NB4 (cell line): ENCODE data around the gene APCDD1.

Source experiments
- MAX ChIP-seq: IDR thresholded peaks from 2 replicates; pipeline ENCODE4 v1.6.1; 2011; ENCODE audit warnings: low read depth, low read length
- POLR2A ChIP-seq: IDR thresholded peaks from 2 replicates; pipeline ENCODE4 v1.6.1; 2011; ENCODE audit warnings: mild to moderate bottlenecking; ENCODE audit not compliant: insufficient read length; ENCODE audit errors: extremely low read depth
- TF ChIP-seq, protein P1 (sequence below): IDR thresholded peaks from one replicate; pipeline ENCODE4 v1.5.1; 2012; ENCODE audit warnings: low read depth, low read length

GRCh38 chr18:10526561-10526949 is 72.1 kb downstream of the APCDD1 start:
- TF ChIP-seq, protein P1, sequence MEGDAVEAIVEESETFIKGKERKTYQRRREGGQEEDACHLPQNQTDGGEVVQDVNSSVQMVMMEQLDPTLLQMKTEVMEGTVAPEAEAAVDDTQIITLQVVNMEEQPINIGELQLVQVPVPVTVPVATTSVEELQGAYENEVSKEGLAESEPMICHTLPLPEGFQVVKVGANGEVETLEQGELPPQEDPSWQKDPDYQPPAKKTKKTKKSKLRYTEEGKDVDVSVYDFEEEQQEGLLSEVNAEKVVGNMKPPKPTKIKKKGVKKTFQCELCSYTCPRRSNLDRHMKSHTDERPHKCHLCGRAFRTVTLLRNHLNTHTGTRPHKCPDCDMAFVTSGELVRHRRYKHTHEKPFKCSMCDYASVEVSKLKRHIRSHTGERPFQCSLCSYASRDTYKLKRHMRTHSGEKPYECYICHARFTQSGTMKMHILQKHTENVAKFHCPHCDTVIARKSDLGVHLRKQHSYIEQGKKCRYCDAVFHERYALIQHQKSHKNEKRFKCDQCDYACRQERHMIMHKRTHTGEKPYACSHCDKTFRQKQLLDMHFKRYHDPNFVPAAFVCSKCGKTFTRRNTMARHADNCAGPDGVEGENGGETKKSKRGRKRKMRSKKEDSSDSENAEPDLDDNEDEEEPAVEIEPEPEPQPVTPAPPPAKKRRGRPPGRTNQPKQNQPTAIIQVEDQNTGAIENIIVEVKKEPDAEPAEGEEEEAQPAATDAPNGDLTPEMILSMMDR, result no peak
- TF ChIP-seq POLR2A, result no peak
- TF ChIP-seq MAX, result no peak
